ENCODE data around the gene RAB11FIP4.

Gene RAB11FIP4

DNA sequence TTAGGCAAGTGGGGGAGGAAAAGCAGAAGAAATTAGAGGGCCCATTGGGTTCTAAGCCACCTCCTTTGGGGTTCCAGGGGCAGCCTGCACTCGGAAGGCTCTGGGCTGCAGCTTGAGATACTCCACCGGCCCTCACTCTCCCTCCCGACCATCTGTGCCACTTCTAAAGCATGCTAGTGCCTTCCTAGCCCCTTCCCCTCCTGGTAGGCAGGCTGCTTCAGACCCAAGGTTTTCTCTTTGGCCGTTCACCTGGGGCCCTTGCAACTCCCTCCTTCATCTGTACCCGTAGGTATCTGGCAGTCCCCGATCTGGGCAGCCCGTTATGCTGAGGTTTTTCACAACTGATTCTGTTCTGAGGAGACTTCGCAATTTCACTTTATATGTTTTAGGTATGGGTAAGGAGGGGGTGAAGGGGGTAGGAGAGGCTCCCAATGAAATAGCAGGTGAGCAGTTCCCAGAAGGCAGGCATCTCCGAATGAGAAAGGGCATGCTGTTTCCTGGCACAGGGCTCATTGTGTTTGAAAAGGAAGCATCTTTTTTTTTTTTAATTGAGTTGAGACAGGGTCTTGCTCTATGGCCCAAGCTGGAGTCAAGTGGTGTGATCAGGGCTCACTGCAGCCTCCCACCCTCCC is 98.7 kb downstream of the RAB11FIP4 start:
- TF ChIP-seq, protein P1, sequence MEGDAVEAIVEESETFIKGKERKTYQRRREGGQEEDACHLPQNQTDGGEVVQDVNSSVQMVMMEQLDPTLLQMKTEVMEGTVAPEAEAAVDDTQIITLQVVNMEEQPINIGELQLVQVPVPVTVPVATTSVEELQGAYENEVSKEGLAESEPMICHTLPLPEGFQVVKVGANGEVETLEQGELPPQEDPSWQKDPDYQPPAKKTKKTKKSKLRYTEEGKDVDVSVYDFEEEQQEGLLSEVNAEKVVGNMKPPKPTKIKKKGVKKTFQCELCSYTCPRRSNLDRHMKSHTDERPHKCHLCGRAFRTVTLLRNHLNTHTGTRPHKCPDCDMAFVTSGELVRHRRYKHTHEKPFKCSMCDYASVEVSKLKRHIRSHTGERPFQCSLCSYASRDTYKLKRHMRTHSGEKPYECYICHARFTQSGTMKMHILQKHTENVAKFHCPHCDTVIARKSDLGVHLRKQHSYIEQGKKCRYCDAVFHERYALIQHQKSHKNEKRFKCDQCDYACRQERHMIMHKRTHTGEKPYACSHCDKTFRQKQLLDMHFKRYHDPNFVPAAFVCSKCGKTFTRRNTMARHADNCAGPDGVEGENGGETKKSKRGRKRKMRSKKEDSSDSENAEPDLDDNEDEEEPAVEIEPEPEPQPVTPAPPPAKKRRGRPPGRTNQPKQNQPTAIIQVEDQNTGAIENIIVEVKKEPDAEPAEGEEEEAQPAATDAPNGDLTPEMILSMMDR (IDR thresholded peaks at IDR 0.05; ENCODE audit: insufficient read depth, low read depth, low read length, missing control alignments) = no peak
- DNase-seq (ENCODE audit: low read depth) = no peak
- no peak overlapping the region for H3K4me3 ChIP-seq (ENCODE audit: low read length)

DNA sequence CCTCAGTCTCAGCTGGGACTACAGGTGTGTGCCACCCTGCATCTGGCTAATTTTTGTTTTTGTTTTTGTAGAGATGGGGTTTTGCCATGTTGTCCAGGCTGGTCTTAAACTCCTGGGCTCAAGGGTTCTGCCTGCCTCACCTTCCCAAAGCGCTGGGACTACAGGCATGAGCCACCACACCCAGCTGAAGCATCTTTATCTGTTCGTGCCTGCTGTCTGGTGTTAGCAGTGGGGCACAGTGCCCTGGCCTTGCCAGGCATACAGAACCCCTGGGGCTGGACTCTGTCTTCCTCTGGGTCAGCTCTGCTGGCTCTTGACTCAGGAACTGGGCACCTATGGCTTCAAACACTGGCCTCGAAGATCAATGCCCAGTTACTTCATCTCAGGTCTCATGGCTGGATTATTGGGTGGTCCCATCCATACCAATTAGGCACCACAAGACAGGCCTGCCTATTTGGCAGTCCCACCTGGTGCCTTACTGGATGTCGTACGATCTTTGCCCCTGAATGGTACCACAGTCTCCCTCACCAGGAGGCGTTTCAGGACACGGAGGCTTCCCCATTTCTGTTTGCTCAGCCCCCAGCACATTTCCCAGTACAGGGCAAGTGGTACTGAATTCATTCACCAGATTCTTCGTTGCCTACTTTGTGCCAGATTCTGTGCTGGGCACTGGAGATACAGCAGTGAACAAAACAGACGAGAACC is 99.3 kb downstream of the RAB11FIP4 start:
- TF ChIP-seq, protein P1 (IDR thresholded peaks at IDR 0.05; ENCODE audit: insufficient read depth, low read depth, low read length, missing control alignments) = no peak
- no peak for DNase-seq (ENCODE audit: low read depth)
- no peak overlapping the region for H3K4me3 ChIP-seq (ENCODE audit: low read length)

DNA sequence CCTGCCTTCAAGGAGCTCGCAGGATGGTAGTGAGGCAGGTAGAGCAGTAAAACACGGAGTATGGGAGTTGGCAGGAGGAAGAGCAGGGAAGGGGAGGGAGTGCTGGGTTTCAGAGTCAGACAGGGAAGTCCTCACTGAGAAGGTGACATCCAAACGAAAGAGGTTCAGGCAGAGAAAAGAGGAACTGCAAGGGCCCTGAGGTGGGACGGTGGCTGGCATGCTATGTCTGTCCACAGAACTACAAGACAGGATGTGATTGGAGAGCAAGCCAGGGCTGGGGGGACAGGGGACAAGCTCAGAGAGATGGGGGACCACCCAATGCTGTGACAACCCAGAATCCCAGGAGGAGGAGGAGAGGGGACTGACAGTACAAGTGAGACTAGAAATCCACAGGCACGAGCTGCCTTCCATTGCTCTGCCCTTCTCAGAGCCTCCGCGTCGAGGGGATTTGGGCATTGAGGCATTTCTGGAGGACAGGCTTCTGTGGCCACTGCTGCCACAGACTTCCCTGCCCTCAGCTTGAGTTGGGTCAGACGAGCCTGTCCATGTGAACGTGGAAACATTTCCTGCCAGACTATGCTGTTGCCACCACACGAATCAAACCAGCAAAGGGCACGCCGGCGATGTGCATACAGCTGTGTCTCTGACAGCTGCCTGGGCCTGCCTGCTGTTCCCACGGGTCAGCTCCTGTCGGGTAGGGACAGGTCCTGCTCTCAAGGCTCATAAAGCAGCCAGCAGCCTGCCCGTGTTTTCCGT is 100.1 kb downstream of the RAB11FIP4 start:
- TF ChIP-seq, protein P1 (IDR thresholded peaks at IDR 0.05; ENCODE audit: insufficient read depth, low read depth, low read length, missing control alignments) = no peak
- H3K4me3 ChIP-seq (ENCODE audit: low read length) = no peak overlapping the region
- peak; percentile 56 for DNase-seq (ENCODE audit: low read depth)

DNA sequence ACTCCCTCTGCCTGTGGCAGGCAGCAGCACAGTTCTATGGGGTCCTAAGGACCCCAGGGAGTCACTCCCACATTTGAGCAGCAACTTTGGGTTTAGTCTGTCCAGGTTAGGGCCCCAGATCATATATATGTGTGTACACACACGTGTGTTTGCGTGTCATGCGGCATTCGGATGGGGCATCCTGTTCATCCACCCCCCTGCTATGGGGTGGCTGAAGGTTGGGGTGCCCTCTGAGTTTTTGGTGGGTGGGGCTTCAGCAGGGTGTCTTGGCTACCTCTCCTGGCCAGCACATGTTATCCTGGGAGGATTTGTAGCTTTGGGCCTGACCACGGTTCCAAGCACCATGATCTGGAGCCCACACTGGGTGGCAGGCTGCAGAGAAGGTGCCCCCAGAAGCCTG is 100.7 kb downstream of the RAB11FIP4 start:
- H3K4me3 ChIP-seq (ENCODE audit: low read length) = no peak overlapping the region
- no peak for DNase-seq (ENCODE audit: low read depth)
- TF ChIP-seq, protein P1 (IDR thresholded peaks at IDR 0.05; ENCODE audit: insufficient read depth, low read depth, low read length, missing control alignments) = no peak

DNA sequence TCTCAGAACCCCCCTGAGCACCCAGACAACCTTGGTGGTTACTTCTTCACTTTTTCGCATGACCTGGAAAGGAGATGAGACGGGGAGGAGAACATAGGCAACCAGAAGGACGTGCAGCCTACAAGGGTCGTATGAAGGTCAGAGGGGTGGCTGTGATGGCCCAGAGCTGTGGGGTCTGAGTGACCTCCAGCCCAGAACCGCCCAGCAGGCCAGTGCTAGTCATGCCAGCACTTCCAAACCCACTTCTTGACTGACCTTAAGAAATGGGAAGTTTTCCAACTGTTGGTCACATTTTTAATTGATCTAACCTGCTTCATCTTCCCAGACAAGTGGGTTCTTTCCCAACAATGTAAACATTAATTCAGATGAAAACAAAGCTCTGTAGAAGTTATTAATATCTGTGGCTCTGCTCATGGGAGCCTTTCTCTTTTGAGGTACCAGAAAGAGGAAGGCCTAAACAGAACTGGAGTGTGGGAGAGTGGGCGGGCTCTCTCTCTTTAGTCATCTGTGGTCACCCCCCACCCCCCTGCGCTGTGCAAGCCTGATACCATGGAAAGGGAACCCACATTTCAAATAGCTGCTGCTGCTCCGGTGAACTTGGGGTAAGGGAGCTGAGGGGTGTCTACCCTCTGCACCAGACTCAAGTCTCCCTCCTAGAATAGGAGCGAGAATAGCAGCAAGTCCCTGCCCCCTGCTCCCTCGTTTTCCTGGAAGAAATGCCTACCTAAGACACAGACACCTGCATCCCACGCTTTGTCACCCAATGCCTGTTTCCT is 101.6 kb downstream of the RAB11FIP4 start:
- H3K4me3 ChIP-seq (ENCODE audit: low read length) = no peak overlapping the region
- TF ChIP-seq, protein P1 (IDR thresholded peaks at IDR 0.05; ENCODE audit: insufficient read depth, low read depth, low read length, missing control alignments) = no peak
- no peak for DNase-seq (ENCODE audit: low read depth)

DNA sequence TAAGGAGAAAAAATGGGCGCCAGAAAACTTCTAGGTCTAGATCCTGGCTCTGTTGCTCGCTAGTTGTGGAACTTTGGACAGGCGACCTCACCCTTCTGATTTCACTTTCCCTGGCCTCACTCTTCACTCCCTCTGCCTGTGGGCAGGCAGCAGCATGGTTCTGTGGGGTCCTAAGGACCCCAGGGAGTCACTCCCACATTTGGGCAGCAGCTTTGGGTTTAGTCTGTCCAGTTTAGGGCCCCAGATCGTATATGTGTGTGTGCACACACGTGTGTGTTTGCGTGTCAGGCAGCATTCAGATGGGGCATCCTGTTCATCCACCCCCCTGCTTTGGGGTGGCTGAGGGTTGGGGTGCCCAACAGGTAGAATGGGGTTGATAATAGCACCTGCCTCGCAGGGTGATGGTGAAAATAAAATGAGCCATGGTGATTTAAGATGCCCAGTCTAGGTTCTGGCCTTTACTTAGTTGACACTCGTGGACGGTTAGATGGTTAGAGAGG is 102.2 kb downstream of the RAB11FIP4 start:
- no peak for DNase-seq (ENCODE audit: low read depth)
- TF ChIP-seq, protein P1 (IDR thresholded peaks at IDR 0.05; ENCODE audit: insufficient read depth, low read depth, low read length, missing control alignments) = no peak
- H3K4me3 ChIP-seq (ENCODE audit: low read length) = no peak overlapping the region
